Activated B cell treated with CpG ODN at 0.5 μM for 24 hours (primary cell): Measurements from ENCODE around the gene CCDC61. TPM values are rescaled to one million over a fixed set of nuclear protein-coding genes. Genes with fewer than 3 reads are reported as not detected.

Experiments
- ATAC-seq: fragments of 200-7000 bp; cut with Tn5 transposase; one replicate; pipeline ENCODE4 v1.10.0; 2021; ENCODE audit warnings: low read depth, mild to moderate bottlenecking, moderate library complexity
- CTCF ChIA-PET: fragments of 350-600 bp; sonication (Branson Sonifier 250); formaldehyde crosslinking; loops from one replicate; lab custom pipeline; 2021; ENCODE audit warnings: antibody characterized with exemption; lab: Charles Lee
- POLR2A ChIA-PET: fragments of 350-600 bp; sonication (Branson Sonifier 250); formaldehyde crosslinking; loops from one replicate; lab custom pipeline; 2021; ENCODE audit warnings: antibody characterized with exemption; lab: Charles Lee
- DNase-seq: peaks from one replicate; pipeline ENCODE4 v3.0.0; 2022
- H3K27ac Mint-ChIP-seq: one replicate; pipeline ENCODE4 v1.8.0; 2020; ENCODE audit warnings: mixed read lengths
- H3K27me3 Mint-ChIP-seq: one replicate; pipeline ENCODE4 v1.8.0; 2021; ENCODE audit warnings: mixed read lengths
- H3K36me3 Mint-ChIP-seq: one replicate; pipeline ENCODE4 v1.8.0; 2021; ENCODE audit warnings: low read depth, mixed read lengths
- H3K4me1 Mint-ChIP-seq: one replicate; pipeline ENCODE4 v1.8.0; 2021; ENCODE audit warnings: mixed read lengths
- H3K4me3 Mint-ChIP-seq: one replicate; pipeline ENCODE4 v1.8.0; 2020; ENCODE audit warnings: mild to moderate bottlenecking, mixed read lengths
- H3K9me3 Mint-ChIP-seq: one replicate; pipeline ENCODE4 v1.8.0; 2020; ENCODE audit warnings: mixed read lengths
- intact Hi-C: fragments of 100-400 bp; cut with micrococcal nuclease; formaldehyde crosslinking; loops from one replicate; pipeline ENCODE4 v1.15.1; 2024
- total RNA-seq: library from RNA; stranded (reverse); gene quantifications from 2 replicates; pipeline ENCODE4 v1.2.3, GENCODE V29; 2022
- TF ChIP-seq, protein P1 (sequence below): fragments of 200-600 bp; IDR thresholded peaks from one replicate; pipeline ENCODE4 v1.8.0; 2022; ENCODE audit warnings: antibody characterized with exemption, mild to moderate bottlenecking

Gene CCDC61
- total RNA-seq, 1 donor from 2014 or later, result 24.9 TPM

DNA sequence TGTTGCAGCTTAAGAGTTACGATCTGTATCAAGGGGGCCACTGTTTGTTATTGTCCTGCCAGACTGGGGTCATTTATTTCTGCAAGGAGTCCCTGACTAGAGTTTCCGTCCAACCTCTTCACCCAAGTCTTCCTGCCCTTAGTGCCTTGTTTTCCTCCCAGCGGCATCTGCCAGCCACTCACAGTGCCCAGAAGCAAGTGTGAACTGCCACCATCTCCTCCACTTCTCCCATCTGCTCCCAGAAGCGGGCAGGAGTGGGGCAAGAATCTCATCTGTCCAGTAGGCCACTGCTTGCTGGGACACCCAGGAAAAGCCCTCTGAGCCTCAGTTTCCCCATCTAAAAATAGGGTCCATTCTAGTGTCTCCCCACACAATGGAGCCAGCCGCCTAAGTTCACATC lies 25.6 kb upstream of the CCDC61 start:
- Mint-ChIP-seq H3K36me3 (no peaks in the 10 kb centered on the region), H3K4me1 (peaks cover 19% of the 10 kb centered on the region), H3K27me3 (peaks cover 72% of the 10 kb centered on the region), H3K4me3 (no peak overlapping the region), H3K9me3 (no peaks in the 10 kb centered on the region), H3K27ac (no peak overlapping the region)
- CTCF ChIA-PET, result no interaction called here
- ATAC-seq (no peak), DNase-seq (no peak)
- intact Hi-C loops, result no loop called here
- POLR2A ChIA-PET, result no interaction called here
- TF ChIP-seq, protein P1, sequence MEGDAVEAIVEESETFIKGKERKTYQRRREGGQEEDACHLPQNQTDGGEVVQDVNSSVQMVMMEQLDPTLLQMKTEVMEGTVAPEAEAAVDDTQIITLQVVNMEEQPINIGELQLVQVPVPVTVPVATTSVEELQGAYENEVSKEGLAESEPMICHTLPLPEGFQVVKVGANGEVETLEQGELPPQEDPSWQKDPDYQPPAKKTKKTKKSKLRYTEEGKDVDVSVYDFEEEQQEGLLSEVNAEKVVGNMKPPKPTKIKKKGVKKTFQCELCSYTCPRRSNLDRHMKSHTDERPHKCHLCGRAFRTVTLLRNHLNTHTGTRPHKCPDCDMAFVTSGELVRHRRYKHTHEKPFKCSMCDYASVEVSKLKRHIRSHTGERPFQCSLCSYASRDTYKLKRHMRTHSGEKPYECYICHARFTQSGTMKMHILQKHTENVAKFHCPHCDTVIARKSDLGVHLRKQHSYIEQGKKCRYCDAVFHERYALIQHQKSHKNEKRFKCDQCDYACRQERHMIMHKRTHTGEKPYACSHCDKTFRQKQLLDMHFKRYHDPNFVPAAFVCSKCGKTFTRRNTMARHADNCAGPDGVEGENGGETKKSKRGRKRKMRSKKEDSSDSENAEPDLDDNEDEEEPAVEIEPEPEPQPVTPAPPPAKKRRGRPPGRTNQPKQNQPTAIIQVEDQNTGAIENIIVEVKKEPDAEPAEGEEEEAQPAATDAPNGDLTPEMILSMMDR, result no peak

DNA sequence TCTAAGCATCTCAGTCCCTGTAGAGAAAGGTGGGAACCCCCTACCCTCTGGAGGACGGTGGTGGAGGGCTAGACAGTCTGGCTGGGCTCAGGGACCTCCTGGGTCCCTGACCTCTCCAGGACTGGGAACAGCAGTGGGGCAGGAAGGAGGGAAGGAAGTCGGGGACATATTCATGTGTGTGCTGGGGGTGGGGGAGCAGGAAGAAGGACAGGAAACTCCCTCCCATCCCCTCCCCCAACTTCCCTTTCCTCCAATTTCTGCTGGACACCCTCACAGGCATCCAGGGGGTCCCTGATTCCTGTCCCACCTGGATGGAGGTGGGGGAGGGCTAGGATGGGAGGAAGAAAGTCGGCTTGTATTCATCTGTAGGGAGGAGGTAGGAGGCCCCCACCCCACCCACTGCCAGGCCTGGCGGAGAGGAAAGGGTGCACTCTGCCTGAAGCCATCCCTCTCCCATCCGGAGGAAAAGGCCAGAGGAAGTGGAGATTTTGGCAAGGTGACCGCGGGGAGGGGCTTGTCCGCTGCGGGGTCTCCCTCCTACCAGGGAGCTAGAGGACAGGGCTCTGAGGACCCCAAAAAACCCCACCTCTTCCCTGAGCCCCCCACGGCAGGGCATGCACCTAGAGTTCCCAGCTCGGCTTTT lies 23.9 kb upstream of the CCDC61 start:
- no peak overlapping the region for H3K27ac Mint-ChIP-seq
- H3K36me3 Mint-ChIP-seq, result no peaks in the 10 kb centered on the region
- DNase-seq (no peak), ATAC-seq (no peak)
- intact Hi-C loops, result no loop called here
- no peaks in the 10 kb centered on the region for H3K9me3 Mint-ChIP-seq
- H3K27me3 Mint-ChIP-seq, result peaks cover 72% of the 10 kb centered on the region
- CTCF ChIA-PET, result interaction anchor here (1.8 kb wide), 1 partner anchor 57 kb away, joined by 4 read pairs; no protein-coding TSS in a partner anchor
- peaks cover 19% of the 10 kb centered on the region for H3K4me1 Mint-ChIP-seq
- POLR2A ChIA-PET, result no interaction called here
- H3K4me3 Mint-ChIP-seq, result peak overlapping the region; percentile 44
- TF ChIP-seq, protein P1, result no peak

DNA sequence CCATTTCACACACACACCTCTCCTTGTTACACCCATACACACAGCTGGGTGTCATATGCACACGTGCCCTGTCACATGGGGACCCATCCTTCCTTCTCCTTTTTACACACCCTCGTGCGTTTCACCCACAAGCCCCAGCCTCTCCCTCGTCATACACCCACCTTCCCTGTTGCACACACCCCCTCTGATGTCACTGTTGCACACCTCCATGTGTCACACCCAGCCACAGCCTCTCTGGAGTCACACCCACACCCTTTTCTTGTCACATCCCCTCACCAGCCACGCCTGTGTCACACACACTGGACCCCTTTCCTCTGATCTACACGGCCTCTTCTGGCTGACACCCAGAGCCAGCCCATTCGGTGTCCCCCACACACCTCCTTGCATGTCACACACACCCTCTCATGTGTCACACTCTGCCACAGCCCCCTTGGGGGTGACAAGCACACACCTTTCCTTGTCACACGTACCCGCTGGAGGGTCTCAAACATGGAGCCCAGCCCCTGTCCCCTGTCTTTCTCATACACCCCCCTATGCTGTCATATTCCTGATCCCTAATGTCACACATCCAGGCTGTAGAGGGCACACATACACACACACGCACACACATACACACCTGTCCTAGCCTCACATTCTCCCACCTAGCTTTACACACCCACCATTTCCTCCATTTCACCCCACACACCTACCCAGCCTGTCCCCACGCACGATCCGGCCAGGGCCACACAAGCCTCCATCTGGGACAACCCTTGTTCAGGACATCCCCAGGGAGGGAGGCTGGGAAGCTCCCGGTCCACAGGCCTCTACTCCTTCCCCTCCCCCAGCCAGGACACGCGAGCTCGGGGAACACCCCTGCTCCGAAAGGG lies 23.0 kb upstream of the CCDC61 start:
- TF ChIP-seq, protein P1, result no peak
- Mint-ChIP-seq H3K4me1 (peaks cover 19% of the 10 kb centered on the region), H3K36me3 (no peaks in the 10 kb centered on the region), H3K27ac (peak overlapping the region; percentile 0), H3K4me3 (peak overlapping the region; percentile 49), H3K9me3 (no peaks in the 10 kb centered on the region), H3K27me3 (peaks cover 72% of the 10 kb centered on the region)
- intact Hi-C loops, result no loop called here
- CTCF ChIA-PET, result interaction anchor here (1.2 to 1.8 kb wide), 2 partner anchors 45 to 56 kb away, joined by 3 to 4 read pairs; no protein-coding TSS in a partner anchor
- no peak for DNase-seq
- peak; percentile 55 for ATAC-seq
- POLR2A ChIA-PET, result interaction anchor here (0.6 to 0.7 kb wide), 2 partner anchors 8 to 23 kb away, joined by 3 to 4 read pairs; partner anchors contain the start of gene CCDC61

GRCh38 chr19:45972947-45973540 lies 22.2 kb upstream of the CCDC61 start:
- intact Hi-C loops, result no loop called here
- POLR2A ChIA-PET, result interaction anchor here (0.6 to 0.7 kb wide), 2 partner anchors 9 to 22 kb away, joined by 3 to 4 read pairs; partner anchors contain the start of gene CCDC61
- Mint-ChIP-seq H3K4me1 (peaks cover 19% of the 10 kb centered on the region), H3K27me3 (peaks cover 72% of the 10 kb centered on the region), H3K27ac (no peak overlapping the region), H3K9me3 (no peaks in the 10 kb centered on the region), H3K36me3 (no peaks in the 10 kb centered on the region), H3K4me3 (peak overlapping the region; percentile 49)
- TF ChIP-seq, protein P1, result no peak
- DNase-seq (no peak), ATAC-seq (no peak)
- CTCF ChIA-PET, result interaction anchor here (1.2 kb wide), 1 partner anchor 44 kb away, joined by 3 read pairs; no protein-coding TSS in a partner anchor
